ENCODE measurements around the gene SYT1. TPM values are rescaled to one million over a fixed set of nuclear protein-coding genes. Genes with fewer than 3 reads are reported as not detected.

SYT1 gene
- polyA plus RNA-seq, 2 donors = 0.04 to 0.09 TPM

DNA sequence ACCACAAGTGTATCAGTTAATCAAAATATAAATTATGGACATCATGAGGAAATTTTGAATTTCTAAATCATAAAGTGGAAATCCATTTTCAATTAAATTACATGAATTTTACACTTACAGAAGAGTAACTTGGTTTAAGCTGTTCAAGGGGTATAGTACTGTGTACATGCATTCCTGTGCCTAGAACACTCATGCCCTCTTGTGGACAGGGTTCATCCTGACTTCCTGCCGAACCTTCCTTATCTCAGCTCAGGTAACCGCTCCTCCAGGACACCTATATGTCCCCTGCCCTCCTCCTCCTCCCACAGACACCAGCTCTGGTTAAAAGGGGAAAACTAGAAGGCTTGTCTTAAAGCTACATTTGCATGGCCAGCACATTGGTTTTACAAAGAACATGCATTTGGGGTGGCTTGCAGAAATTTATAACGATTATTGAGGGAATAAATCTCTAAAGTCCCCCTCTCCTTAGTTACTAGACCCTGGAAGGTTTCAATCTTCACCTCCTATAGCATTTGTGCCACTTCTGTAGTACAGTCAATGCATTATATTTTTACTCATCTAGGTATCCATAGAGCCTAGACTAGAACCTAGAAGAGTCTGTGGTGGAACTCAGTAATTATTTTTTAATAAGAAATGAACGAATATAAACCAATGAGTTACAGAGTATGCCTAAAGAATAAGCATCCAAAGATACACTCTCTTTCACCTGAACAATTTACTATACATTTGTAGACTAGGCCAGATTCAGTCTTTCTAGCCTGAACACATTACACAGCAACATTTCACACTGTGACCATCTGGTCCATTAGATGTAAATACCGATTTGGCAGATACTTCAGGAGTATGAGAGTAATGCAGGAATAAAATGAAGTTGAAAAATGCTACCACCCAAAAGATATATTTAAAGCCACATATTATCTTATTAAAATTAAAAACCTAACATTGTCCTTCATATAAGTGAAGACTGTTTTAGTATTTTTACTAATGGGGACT, 480.6 kb downstream of the SYT1 start:
- no peaks in the 10 kb centered on the region for H3K4me1 ChIP-seq (ENCODE audit: control insufficient read depth in 2 of 2, insufficient read depth in 2 of 2, low read length in 1 of 2)
- no peaks in the 10 kb centered on the region for H3K27me3 ChIP-seq (ENCODE audit: control insufficient read depth in 1 of 2, insufficient read depth in 2 of 2, low read length in 2 of 2)
- WGBS, 2 donors = 54 to 63% methylated on average over 5 of the region's 5 CpGs
- no peaks in the 10 kb centered on the region for H3K9me3 ChIP-seq (ENCODE audit: control insufficient read depth in 2 of 2, insufficient read depth in 1 of 2, low read depth in 1 of 2, low read length in 1 of 2)
- H3K36me3 ChIP-seq (ENCODE audit: control insufficient read depth in 2 of 2, insufficient read depth in 2 of 2, low read length in 1 of 2) = no peaks in the 10 kb centered on the region
- no peak overlapping the region for H3K27ac ChIP-seq (ENCODE audit: low read depth in 2 of 2, low read length in 1 of 2)
- H3K4me3 ChIP-seq (ENCODE audit: low read depth in 1 of 2, low read length in 2 of 2) = no peak overlapping the region

DNA sequence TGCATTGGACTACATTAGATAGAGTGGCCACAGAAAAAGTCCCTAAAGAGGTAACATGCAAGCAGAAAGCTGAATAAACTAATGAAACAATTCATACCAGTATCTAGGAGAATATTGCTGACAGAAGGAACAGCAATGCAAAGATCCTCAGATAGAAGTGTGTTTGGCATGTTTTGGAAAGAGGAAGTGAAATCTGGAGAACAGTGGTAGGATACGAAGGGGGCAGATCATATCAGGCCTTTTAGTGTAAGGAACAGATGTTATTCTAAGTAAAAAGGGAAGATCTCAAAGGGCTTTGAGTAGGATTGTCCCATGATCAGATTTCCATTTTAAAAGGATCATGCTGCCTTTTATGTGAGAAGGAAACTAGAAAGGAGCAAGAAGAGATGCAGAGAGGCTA, 483.3 kb downstream of the SYT1 start:
- H3K36me3 ChIP-seq (ENCODE audit: control insufficient read depth in 2 of 2, insufficient read depth in 2 of 2, low read length in 1 of 2) = no peaks in the 10 kb centered on the region
- no peaks in the 10 kb centered on the region for H3K9me3 ChIP-seq (ENCODE audit: control insufficient read depth in 2 of 2, insufficient read depth in 1 of 2, low read depth in 1 of 2, low read length in 1 of 2)
- no peak overlapping the region for H3K4me3 ChIP-seq (ENCODE audit: low read depth in 1 of 2, low read length in 2 of 2)
- H3K4me1 ChIP-seq (ENCODE audit: control insufficient read depth in 2 of 2, insufficient read depth in 2 of 2, low read length in 1 of 2) = no peaks in the 10 kb centered on the region
- H3K27ac ChIP-seq (ENCODE audit: low read depth in 2 of 2, low read length in 1 of 2) = no peak overlapping the region
- H3K27me3 ChIP-seq (ENCODE audit: control insufficient read depth in 1 of 2, insufficient read depth in 2 of 2, low read length in 2 of 2) = no peaks in the 10 kb centered on the region
- 54 to 64% methylated on average over 1 of the region's 1 CpG for WGBS, 2 donors

- Histone ChIP-seq H3K4me1 (ENCODE audit: control insufficient read depth in 2 of 2, insufficient read depth in 2 of 2, low read length in 1 of 2) (no peaks in the 10 kb centered on the region), H3K36me3 (ENCODE audit: control insufficient read depth in 2 of 2, insufficient read depth in 2 of 2, low read length in 1 of 2) (no peaks in the 10 kb centered on the region), H3K27me3 (ENCODE audit: control insufficient read depth in 1 of 2, insufficient read depth in 2 of 2, low read length in 2 of 2) (no peaks in the 10 kb centered on the region), H3K27ac (ENCODE audit: low read depth in 2 of 2, low read length in 1 of 2) (no peak overlapping the region), H3K4me3 (ENCODE audit: low read depth in 1 of 2, low read length in 2 of 2) (no peak overlapping the region), H3K9me3 (ENCODE audit: control insufficient read depth in 2 of 2, insufficient read depth in 1 of 2, low read depth in 1 of 2, low read length in 1 of 2) (no peaks in the 10 kb centered on the region)
- WGBS, 2 donors = 82 to 92% methylated on average over 3 of the region's 3 CpGs
Measured at GRCh38 chr12:79351251-79351650, 486.7 kb downstream of the SYT1 start.

DNA sequence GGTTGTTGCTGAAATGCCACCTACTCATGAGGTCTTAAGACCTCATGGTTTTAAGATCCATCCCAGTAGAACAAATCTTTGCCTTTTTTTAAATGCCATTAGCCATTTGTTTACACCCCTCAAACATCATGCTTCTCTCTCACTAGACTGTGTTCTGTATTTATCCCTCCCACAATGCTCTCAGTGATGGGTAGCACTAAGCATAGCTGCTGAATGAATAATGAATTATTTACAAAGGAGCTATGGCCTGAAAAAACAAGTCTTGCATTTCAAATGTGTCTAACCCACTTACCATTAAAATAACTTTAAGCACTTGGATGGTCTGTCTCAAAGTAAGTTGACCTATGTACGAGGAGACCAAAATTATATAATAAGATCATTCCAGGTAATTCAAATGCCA, 491.6 kb downstream of the SYT1 start:
- Histone ChIP-seq H3K4me1 (ENCODE audit: control insufficient read depth in 2 of 2, insufficient read depth in 2 of 2, low read length in 1 of 2) (no peaks in the 10 kb centered on the region), H3K9me3 (ENCODE audit: control insufficient read depth in 2 of 2, insufficient read depth in 1 of 2, low read depth in 1 of 2, low read length in 1 of 2) (no peaks in the 10 kb centered on the region), H3K27me3 (ENCODE audit: control insufficient read depth in 1 of 2, insufficient read depth in 2 of 2, low read length in 2 of 2) (no peaks in the 10 kb centered on the region), H3K36me3 (ENCODE audit: control insufficient read depth in 2 of 2, insufficient read depth in 2 of 2, low read length in 1 of 2) (no peaks in the 10 kb centered on the region), H3K27ac (ENCODE audit: low read depth in 2 of 2, low read length in 1 of 2) (no peak overlapping the region), H3K4me3 (ENCODE audit: low read depth in 1 of 2, low read length in 2 of 2) (no peak overlapping the region)
- 68 to 82% methylated on average over 1 of the region's 1 CpG for WGBS, 2 donors

DNA sequence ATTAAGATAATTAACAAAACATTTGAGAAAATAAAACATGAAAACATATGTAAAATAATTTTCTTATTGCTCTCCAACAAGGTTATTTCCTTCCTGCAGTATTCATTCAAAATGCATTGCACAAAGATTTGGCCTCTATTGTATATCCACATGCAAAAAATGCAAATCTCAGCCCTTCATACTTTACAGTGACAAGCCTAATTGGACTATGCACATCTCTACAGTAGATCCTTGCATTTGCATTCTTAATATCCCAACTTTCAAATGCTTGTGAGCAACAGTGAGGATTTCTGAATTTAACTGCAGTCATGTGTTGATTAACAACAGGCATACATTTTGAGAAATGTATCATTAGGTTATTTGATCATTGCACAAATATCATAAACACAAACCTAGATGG, 492.5 kb downstream of the SYT1 start:
- H3K4me1 ChIP-seq (ENCODE audit: control insufficient read depth in 2 of 2, insufficient read depth in 2 of 2, low read length in 1 of 2) = no peaks in the 10 kb centered on the region
- no peaks in the 10 kb centered on the region for H3K27me3 ChIP-seq (ENCODE audit: control insufficient read depth in 1 of 2, insufficient read depth in 2 of 2, low read length in 2 of 2)
- H3K36me3 ChIP-seq (ENCODE audit: control insufficient read depth in 2 of 2, insufficient read depth in 2 of 2, low read length in 1 of 2) = no peaks in the 10 kb centered on the region
- H3K4me3 ChIP-seq (ENCODE audit: low read depth in 1 of 2, low read length in 2 of 2) = no peak overlapping the region
- no peaks in the 10 kb centered on the region for H3K9me3 ChIP-seq (ENCODE audit: control insufficient read depth in 2 of 2, insufficient read depth in 1 of 2, low read depth in 1 of 2, low read length in 1 of 2)
- no peak overlapping the region for H3K27ac ChIP-seq (ENCODE audit: low read depth in 2 of 2, low read length in 1 of 2)

DNA sequence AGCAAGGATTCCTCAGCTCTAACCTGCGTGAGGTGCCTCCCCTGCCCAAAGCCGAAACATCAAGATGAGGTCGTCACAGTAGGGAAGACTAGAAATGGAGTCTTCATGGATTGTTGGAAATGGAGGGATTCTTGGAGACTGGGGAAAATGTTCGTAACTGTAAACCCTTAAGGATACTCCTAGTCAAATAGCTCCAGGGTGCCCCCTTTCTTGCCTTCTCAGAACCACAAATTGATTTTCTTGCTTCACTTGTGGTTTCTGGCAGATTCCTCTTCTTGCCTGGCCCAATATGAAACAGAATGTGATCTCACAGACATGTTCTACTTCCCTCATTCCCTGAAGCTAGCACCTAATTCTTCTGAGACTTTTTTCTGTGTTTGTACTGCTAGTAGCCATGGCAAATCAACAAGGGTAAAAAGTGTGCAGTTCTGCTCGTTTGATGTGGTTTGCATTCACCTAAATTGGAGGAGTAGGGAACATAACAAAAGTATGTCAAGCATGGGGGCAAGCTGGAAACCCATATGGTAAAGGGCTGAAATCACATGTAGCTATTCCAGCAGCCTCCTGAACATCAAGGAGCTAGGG, 494.2 kb downstream of the SYT1 start:
- H3K27me3 ChIP-seq (ENCODE audit: control insufficient read depth in 1 of 2, insufficient read depth in 2 of 2, low read length in 2 of 2) = no peaks in the 10 kb centered on the region
- H3K4me3 ChIP-seq (ENCODE audit: low read depth in 1 of 2, low read length in 2 of 2) = no peak overlapping the region
- no peaks in the 10 kb centered on the region for H3K4me1 ChIP-seq (ENCODE audit: control insufficient read depth in 2 of 2, insufficient read depth in 2 of 2, low read length in 1 of 2)
- H3K27ac ChIP-seq (ENCODE audit: low read depth in 2 of 2, low read length in 1 of 2) = no peak overlapping the region
- H3K36me3 ChIP-seq (ENCODE audit: control insufficient read depth in 2 of 2, insufficient read depth in 2 of 2, low read length in 1 of 2) = no peaks in the 10 kb centered on the region
- 64 to 69% methylated on average over 5 of the region's 5 CpGs for WGBS, 2 donors
- no peaks in the 10 kb centered on the region for H3K9me3 ChIP-seq (ENCODE audit: control insufficient read depth in 2 of 2, insufficient read depth in 1 of 2, low read depth in 1 of 2, low read length in 1 of 2)

DNA sequence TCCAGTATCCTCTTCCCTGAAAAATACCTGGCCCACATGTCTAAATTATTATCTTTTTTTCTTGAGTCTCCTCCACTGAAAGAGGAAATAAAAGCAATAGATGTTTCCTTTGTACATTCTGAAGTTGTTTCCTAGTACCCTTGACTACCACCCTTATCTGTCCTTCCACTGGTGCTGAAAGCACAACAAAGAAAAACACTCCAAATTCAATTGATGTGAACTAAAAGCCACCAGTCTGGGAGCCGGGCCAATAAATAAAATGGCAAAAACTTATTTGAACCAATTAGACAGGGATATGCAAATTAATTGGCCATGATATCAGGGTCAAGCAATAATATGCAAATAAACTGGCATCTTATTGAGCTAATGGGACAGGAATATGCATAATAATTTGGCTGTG, 495.7 kb downstream of the SYT1 start:
- Histone ChIP-seq H3K4me1 (ENCODE audit: control insufficient read depth in 2 of 2, insufficient read depth in 2 of 2, low read length in 1 of 2) (no peaks in the 10 kb centered on the region), H3K27ac (ENCODE audit: low read depth in 2 of 2, low read length in 1 of 2) (no peak overlapping the region), H3K9me3 (ENCODE audit: control insufficient read depth in 2 of 2, insufficient read depth in 1 of 2, low read depth in 1 of 2, low read length in 1 of 2) (no peaks in the 10 kb centered on the region), H3K36me3 (ENCODE audit: control insufficient read depth in 2 of 2, insufficient read depth in 2 of 2, low read length in 1 of 2) (no peaks in the 10 kb centered on the region), H3K4me3 (ENCODE audit: low read depth in 1 of 2, low read length in 2 of 2) (no peak overlapping the region), H3K27me3 (ENCODE audit: control insufficient read depth in 1 of 2, insufficient read depth in 2 of 2, low read length in 2 of 2) (no peaks in the 10 kb centered on the region)
- 70 to 71% methylated on average over 1 of the region's 1 CpG for WGBS, 2 donors

DNA sequence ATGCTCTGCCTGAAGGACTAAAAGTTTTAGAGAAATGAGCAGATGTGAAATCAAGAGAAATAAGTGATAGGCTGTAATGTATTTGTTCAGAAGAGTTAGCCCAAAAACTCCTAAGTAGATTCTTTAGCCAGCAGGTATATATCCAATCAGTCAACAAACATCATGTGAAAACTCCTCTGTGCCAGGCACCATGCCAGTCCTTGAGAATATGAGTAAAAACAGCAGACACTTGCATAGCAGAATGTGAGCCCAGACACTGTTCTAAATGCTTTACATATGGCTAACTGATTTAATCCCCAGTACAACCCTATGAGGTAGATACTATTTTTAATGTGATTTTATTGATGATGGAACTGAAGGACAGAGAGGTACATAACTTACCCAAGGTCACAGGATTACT, 496.4 kb downstream of the SYT1 start:
- H3K4me1 ChIP-seq (ENCODE audit: control insufficient read depth in 2 of 2, insufficient read depth in 2 of 2, low read length in 1 of 2) = no peaks in the 10 kb centered on the region
- H3K9me3 ChIP-seq (ENCODE audit: control insufficient read depth in 2 of 2, insufficient read depth in 1 of 2, low read depth in 1 of 2, low read length in 1 of 2) = no peaks in the 10 kb centered on the region
- no peak overlapping the region for H3K4me3 ChIP-seq (ENCODE audit: low read depth in 1 of 2, low read length in 2 of 2)
- no peaks in the 10 kb centered on the region for H3K27me3 ChIP-seq (ENCODE audit: control insufficient read depth in 1 of 2, insufficient read depth in 2 of 2, low read length in 2 of 2)
- H3K27ac ChIP-seq (ENCODE audit: low read depth in 2 of 2, low read length in 1 of 2) = no peak overlapping the region
- no peaks in the 10 kb centered on the region for H3K36me3 ChIP-seq (ENCODE audit: control insufficient read depth in 2 of 2, insufficient read depth in 2 of 2, low read length in 1 of 2)

GRCh38 chr12:79364197-79364596, 499.6 kb downstream of the SYT1 start:
- Histone ChIP-seq H3K9me3 (ENCODE audit: control insufficient read depth in 2 of 2, insufficient read depth in 1 of 2, low read depth in 1 of 2, low read length in 1 of 2) (no peaks in the 10 kb centered on the region), H3K4me1 (ENCODE audit: control insufficient read depth in 2 of 2, insufficient read depth in 2 of 2, low read length in 1 of 2) (no peaks in the 10 kb centered on the region), H3K27ac (ENCODE audit: low read depth in 2 of 2, low read length in 1 of 2) (no peak overlapping the region), H3K4me3 (ENCODE audit: low read depth in 1 of 2, low read length in 2 of 2) (no peak overlapping the region), H3K27me3 (ENCODE audit: control insufficient read depth in 1 of 2, insufficient read depth in 2 of 2, low read length in 2 of 2) (no peaks in the 10 kb centered on the region), H3K36me3 (ENCODE audit: control insufficient read depth in 2 of 2, insufficient read depth in 2 of 2, low read length in 1 of 2) (no peaks in the 10 kb centered on the region)
- 73 to 84% methylated on average over 4 of the region's 4 CpGs for WGBS, 2 donors

DNA sequence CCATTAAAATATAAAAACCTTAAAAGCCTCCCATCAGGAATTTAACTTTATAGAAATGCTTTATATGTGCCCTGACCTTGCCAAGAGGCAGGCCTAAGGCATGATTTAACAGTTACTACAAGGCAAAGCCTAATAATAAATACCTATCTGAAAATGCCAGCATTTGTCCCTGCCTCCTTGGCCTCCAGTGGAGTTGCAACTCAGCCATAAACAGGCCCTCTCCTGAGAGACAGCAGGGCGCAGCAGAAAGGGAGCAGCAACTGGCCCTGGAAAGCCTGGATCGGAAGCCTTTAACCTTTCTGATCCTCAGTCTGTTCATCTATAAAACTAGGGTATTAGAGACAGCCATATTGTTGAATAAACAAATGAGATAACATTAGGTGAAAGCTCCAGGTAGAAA, 501.8 kb downstream of the SYT1 start:
- H3K36me3 ChIP-seq (ENCODE audit: control insufficient read depth in 2 of 2, insufficient read depth in 2 of 2, low read length in 1 of 2) = no peaks in the 10 kb centered on the region
- H3K9me3 ChIP-seq (ENCODE audit: control insufficient read depth in 2 of 2, insufficient read depth in 1 of 2, low read depth in 1 of 2, low read length in 1 of 2) = no peaks in the 10 kb centered on the region
- H3K4me3 ChIP-seq (ENCODE audit: low read depth in 1 of 2, low read length in 2 of 2) = no peak overlapping the region
- H3K27me3 ChIP-seq (ENCODE audit: control insufficient read depth in 1 of 2, insufficient read depth in 2 of 2, low read length in 2 of 2) = no peaks in the 10 kb centered on the region
- peak overlapping the region in 1 of 2 donors; percentile 33 for H3K27ac ChIP-seq (ENCODE audit: low read depth in 2 of 2, low read length in 1 of 2)
- no peaks in the 10 kb centered on the region for H3K4me1 ChIP-seq (ENCODE audit: control insufficient read depth in 2 of 2, insufficient read depth in 2 of 2, low read length in 1 of 2)
- WGBS, 2 donors = 64 to 84% methylated on average over 2 of the region's 2 CpGs

Data from esophagus (tissue), 2 donors.